Nephron progenitor cell (in vitro differentiated cells): Measurements from ENCODE around the gene OSBPL8.

Experiments used
- DNase-seq: peaks from one replicate; pipeline ENCODE4 v3.0.0; 2021
- H3K27ac Mint-ChIP-seq: 2 replicates; pipeline ENCODE4 v1.8.0; 2021; ENCODE audit warnings: mild to moderate bottlenecking, moderate library complexity, mixed read lengths
- H3K27me3 Mint-ChIP-seq: 2 replicates; pipeline ENCODE4 v1.8.0; 2021; ENCODE audit warnings: mild to moderate bottlenecking, low read depth, mixed read lengths; ENCODE audit not compliant: poor library complexity
- H3K36me3 Mint-ChIP-seq: 2 replicates; pipeline ENCODE4 v1.8.0; 2021; ENCODE audit warnings: low read depth, mixed read lengths
- H3K4me1 Mint-ChIP-seq: 2 replicates; pipeline ENCODE4 v1.8.0; 2021; ENCODE audit warnings: mixed read lengths
- H3K4me3 Mint-ChIP-seq: 2 replicates; pipeline ENCODE4 v1.8.0; 2021; ENCODE audit warnings: mild to moderate bottlenecking, moderate library complexity, mixed read lengths
- H3K9me3 Mint-ChIP-seq: 2 replicates; pipeline ENCODE4 v1.8.0; 2021; ENCODE audit warnings: mild to moderate bottlenecking, moderate library complexity, mixed read lengths
- CTCF ChIP-seq: fragments of 200-600 bp; sonication (generic); IDR thresholded peaks from 2 replicates; pipeline ENCODE4 v1.5.0; 2021; ENCODE audit warnings: antibody characterized with exemption

OSBPL8 gene

DNA sequence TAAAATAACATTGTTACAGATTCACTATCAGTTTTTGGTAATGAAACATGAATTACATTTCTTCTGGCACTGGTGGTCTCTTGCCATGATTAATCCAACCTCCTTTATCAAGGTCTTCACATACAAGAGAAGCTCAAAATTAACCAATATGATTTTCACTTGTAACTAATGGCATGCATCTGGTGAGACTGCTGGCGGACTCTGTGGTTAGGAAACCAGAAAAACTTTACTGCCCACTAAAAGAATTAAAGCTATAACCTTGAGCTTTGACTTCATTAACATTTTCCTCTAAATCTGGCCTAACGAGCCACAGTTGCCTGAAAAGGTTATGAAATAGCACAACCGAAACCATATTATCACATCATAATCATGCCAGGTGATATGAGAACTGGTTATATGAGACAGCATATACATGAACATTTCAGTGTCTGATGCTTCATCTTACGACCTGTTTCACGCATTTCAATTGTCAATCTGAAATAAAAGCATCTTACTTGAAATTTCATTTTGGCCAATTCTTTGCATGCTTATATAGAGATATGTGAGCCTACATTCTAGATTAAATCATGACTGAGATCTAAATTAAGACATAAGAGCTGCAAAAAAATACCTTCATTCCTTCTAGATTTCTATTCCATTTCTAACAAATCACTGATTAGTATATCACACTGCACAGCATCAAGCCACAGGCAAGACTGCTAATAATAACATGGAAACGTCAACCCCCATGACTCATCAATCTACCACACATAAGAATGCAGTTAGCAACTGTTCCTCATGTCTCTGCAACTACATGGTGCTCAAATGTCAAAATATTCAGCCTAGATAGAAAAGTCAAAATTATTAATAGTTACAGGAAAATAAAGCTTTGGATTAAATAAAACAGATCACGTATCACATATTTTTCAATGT is 89.3 kb downstream of the OSBPL8 start:
- no peak overlapping the region for H3K4me3 Mint-ChIP-seq
- TF ChIP-seq CTCF = no peak
- H3K9me3 Mint-ChIP-seq = peaks cover 5% of the 10 kb centered on the region
- no peaks in the 10 kb centered on the region for H3K4me1 Mint-ChIP-seq
- no peak for DNase-seq
- no peak overlapping the region for H3K27ac Mint-ChIP-seq
- peaks cover 13% of the 10 kb centered on the region for H3K36me3 Mint-ChIP-seq
- H3K27me3 Mint-ChIP-seq = no peaks in the 10 kb centered on the region

GRCh38 chr12:76464631-76465166 is 94.9 kb downstream of the OSBPL8 start:
- peaks cover 5% of the 10 kb centered on the region for H3K36me3 Mint-ChIP-seq
- no peak for TF ChIP-seq CTCF
- peaks cover 15% of the 10 kb centered on the region for H3K4me1 Mint-ChIP-seq
- no peak for DNase-seq
- H3K4me3 Mint-ChIP-seq = no peak overlapping the region
- no peaks in the 10 kb centered on the region for H3K9me3 Mint-ChIP-seq
- H3K27me3 Mint-ChIP-seq = no peaks in the 10 kb centered on the region
- no peak overlapping the region for H3K27ac Mint-ChIP-seq

DNA sequence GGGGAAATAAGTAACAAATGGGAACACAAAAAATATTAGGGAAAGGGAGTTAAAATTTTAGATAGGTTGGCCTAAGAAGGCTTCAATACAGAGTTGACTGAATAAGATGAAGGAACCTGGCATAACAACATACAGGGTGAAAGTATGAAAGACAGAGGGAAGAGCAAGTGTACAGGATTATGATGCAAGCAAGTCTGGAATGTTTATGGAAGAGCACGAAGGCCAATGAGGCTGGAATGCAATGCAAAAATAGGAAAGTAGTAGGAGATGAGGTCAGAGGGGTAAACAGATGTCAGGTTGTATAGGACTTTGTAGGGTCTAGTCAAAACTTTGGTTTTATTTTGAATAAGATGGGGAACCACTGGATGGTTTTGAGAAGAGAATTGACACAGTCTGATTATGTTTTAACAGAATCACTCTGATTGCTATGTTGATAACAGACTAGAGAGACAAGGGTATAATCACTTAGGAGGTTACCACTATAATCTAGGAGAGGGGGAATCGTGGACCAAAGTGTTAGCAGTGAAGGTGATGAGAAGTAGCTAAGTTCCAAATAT is 96.8 kb downstream of the OSBPL8 start:
- H3K36me3 Mint-ChIP-seq = peaks cover 5% of the 10 kb centered on the region
- TF ChIP-seq CTCF = no peak
- no peak for DNase-seq
- H3K4me1 Mint-ChIP-seq = peaks cover 17% of the 10 kb centered on the region
- no peaks in the 10 kb centered on the region for H3K9me3 Mint-ChIP-seq
- H3K27ac Mint-ChIP-seq = no peak overlapping the region
- H3K4me3 Mint-ChIP-seq = no peak overlapping the region
- H3K27me3 Mint-ChIP-seq = no peaks in the 10 kb centered on the region

DNA sequence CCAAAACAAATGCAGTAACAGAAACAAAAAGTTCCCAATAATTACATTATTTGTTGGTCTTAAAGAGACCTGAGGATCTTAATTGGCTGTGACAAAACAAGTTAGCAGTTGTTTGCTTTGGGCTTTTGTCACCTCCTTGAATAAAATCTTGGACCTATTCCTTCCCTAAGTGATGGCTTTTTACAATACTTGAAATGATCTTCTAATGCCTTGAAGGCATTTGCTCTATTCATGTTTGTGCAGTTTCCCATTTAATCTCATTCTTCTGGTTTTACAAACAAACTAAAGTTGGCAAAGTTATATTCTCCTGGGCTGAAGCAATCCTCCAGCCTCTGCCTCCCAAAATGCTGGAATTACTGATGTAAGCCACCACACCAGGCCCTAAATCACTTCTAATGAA is 98.8 kb downstream of the OSBPL8 start:
- no peaks in the 10 kb centered on the region for H3K9me3 Mint-ChIP-seq
- H3K4me1 Mint-ChIP-seq = peaks cover 17% of the 10 kb centered on the region
- no peak overlapping the region for H3K4me3 Mint-ChIP-seq
- H3K27me3 Mint-ChIP-seq = no peaks in the 10 kb centered on the region
- TF ChIP-seq CTCF = no peak
- H3K36me3 Mint-ChIP-seq = no peaks in the 10 kb centered on the region
- DNase-seq = no peak
- peak overlapping the region; percentile 51 for H3K27ac Mint-ChIP-seq

DNA sequence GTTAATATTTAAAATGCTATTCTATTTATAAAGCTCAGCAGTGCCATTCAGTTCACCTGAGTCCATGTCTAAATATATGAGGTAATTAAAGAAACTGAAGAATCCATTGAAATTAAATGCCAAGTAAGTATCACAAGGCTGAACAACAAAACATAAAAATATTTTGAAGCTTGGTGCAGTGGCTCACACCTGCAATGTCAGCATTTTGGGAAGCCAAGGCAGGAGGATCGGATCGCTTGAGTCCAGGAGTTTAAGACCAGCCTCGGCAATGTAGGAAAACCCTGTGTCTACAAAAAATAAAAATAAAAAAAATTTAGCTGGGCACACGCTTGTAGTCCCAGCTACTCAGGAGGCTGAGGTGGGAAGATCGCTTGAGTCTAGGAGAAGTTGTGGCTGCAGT is 101.8 kb downstream of the OSBPL8 start:
- no peak for DNase-seq
- Mint-ChIP-seq H3K27me3 (no peaks in the 10 kb centered on the region), H3K4me1 (peaks cover 17% of the 10 kb centered on the region), H3K36me3 (peaks cover 7% of the 10 kb centered on the region), H3K27ac (peak overlapping the region; percentile 19), H3K9me3 (no peaks in the 10 kb centered on the region), H3K4me3 (no peak overlapping the region)
- no peak for TF ChIP-seq CTCF
